Activated CD8-positive, alpha-beta memory T cell treated with anti-CD3 and anti-CD28 coated beads, Interleukin-2, amount 10 ng/mL, durations not matched to agents 7 days and 5 days (primary cell): ENCODE measurements around the gene CD207. TPM values are rescaled to one million over a fixed set of nuclear protein-coding genes. Genes with fewer than 3 reads are reported as not detected.
A peak's percentile ranks its signal among the peaks of the same experiment; 100 is the strongest.
"Not testable (repeated sequence)": the region's sequence is repeated elsewhere in the genome, so short reads cannot be mapped to it uniquely, and the experiment has no call there.

ENCODE experiments used
- ATAC-seq: fragments of 150-1000 bp; cut with Tn5 transposase; one replicate; pipeline ENCODE4 v1.10.0; 2021; ENCODE audit warnings: moderate library complexity
- CTCF ChIA-PET: fragments of 350-600 bp; sonication (Branson Sonifier 250); formaldehyde crosslinking; loops from one replicate; lab custom pipeline; 2021; ENCODE audit warnings: antibody characterized with exemption; lab: Charles Lee
- DNase-seq: peaks from one replicate; pipeline ENCODE4 v3.0.0-alpha.2; 2020
- H3K27ac Mint-ChIP-seq: one replicate; pipeline ENCODE4 v1.8.0; 2021; ENCODE audit warnings: mild to moderate bottlenecking, mixed read lengths
- H3K27me3 Mint-ChIP-seq: one replicate; pipeline ENCODE4 v1.8.0; 2021; ENCODE audit warnings: mixed read lengths
- H3K36me3 Mint-ChIP-seq: one replicate; pipeline ENCODE4 v1.8.0; 2021; ENCODE audit warnings: mild to moderate bottlenecking, mixed read lengths
- H3K4me1 Mint-ChIP-seq: one replicate; pipeline ENCODE4 v1.8.0; 2021; ENCODE audit warnings: mixed read lengths
- H3K4me3 Mint-ChIP-seq: one replicate; pipeline ENCODE4 v1.8.0; 2021; ENCODE audit warnings: mild to moderate bottlenecking, moderate library complexity, mixed read lengths
- H3K9me3 Mint-ChIP-seq: one replicate; pipeline ENCODE4 v1.8.0; 2022; ENCODE audit warnings: low read depth, mixed read lengths
- total RNA-seq, 2 experiments: library from RNA; stranded (reverse); gene quantifications; one replicate each; pipeline ENCODE4 v1.2.3, GENCODE V29; 2021

CD207 gene
- total RNA-seq, result not detected

DNA sequence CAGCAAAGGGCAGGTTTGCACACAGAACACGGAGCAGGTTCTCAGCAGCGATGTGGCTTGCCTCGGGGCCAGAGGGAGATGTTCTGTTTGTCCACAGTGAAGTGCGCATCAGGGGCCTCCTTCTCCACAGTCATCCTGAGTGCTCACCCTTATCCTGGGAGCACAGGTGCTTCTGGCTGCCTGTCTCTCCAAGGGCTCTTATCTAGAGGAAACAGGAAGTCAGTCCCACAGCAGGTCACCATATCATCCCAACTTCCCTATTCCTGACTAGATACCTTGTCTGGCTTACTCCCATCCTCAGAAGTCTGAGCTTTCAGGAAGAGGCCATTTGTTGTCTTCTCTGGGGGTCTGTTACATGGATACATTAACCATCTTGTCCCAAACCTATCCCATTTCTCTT lies at the start of gene CD207:
TSS of gene CD207 (minus strand) at position 174 of the 400 bp plus-strand sequence. CDS start at position 134, 40 bp downstream.
- no peak for ATAC-seq
- no peak within 1 kb of the TSS for H3K27ac Mint-ChIP-seq
- no peaks in the 10 kb centered on the region for H3K36me3 Mint-ChIP-seq
- no peaks in the 10 kb centered on the region for H3K9me3 Mint-ChIP-seq
- peaks cover 4% of the 10 kb centered on the region for H3K27me3 Mint-ChIP-seq
- H3K4me3 Mint-ChIP-seq, result no peak within 1 kb of the TSS
- CTCF ChIA-PET, result no interaction called here
- no peak for DNase-seq
- no peaks in the 10 kb centered on the region for H3K4me1 Mint-ChIP-seq

DNA sequence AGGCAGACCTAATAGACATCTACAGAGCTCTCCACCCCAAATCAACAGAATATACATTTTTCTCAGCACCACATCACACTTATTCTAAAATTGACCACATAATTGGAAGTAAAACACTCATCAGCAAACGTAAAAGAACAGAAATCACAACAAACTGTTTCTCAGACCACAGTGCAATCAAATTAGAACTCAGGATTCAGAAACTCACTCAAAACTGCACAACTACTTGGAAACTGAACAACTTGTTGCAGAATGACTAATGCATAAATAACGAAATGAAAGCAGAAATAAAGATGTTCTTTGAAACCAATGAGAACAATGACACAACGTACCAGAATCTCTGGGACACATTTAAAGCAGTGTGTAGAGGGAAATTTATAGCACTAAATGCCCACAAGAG lies 42.9 kb upstream of the CD207 start:
- DNase-seq, H3K9me3 Mint-ChIP-seq, ATAC-seq, H3K36me3 Mint-ChIP-seq: not testable (repeated sequence)
- peaks cover 22% of the 10 kb centered on the region for H3K4me1 Mint-ChIP-seq
- H3K27ac Mint-ChIP-seq, result peak overlapping the region; percentile 33
- CTCF ChIA-PET, result interaction anchor here (2.9 kb wide), 1 partner anchor 69 kb away, joined by 10 read pairs; no protein-coding TSS in a partner anchor
- H3K4me3 Mint-ChIP-seq, result peak overlapping the region; percentile 6
- peaks cover 85% of the 10 kb centered on the region for H3K27me3 Mint-ChIP-seq

DNA sequence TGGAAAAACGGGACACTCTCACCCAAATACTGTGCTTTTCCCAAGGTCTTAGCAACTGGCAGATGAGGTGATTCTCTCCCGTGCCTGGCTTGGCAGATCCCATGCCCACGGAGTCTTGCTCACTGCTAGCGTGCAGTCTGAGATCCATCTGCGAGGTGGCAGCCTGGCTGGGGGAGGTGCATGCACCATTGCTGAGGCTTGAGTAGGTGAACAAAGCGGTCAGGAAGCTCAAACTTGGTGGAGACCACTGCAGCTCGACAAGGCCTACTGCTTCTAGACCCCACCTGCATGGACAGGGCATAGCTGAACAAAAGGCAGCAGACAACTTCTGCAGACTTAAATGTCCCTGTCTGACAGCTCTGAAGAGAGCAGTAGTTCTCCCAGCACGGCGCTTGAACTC lies 40.5 kb upstream of the CD207 start:
- ATAC-seq, H3K9me3 Mint-ChIP-seq, DNase-seq, H3K27ac Mint-ChIP-seq, H3K36me3 Mint-ChIP-seq, H3K4me3 Mint-ChIP-seq: not testable (repeated sequence)
- CTCF ChIA-PET, result interaction anchor here (1.0 to 2.9 kb wide), 2 partner anchors 44 to 72 kb away, joined by 3 to 10 read pairs; no protein-coding TSS in a partner anchor
- peaks cover 81% of the 10 kb centered on the region for H3K27me3 Mint-ChIP-seq
- peaks cover 22% of the 10 kb centered on the region for H3K4me1 Mint-ChIP-seq

DNA sequence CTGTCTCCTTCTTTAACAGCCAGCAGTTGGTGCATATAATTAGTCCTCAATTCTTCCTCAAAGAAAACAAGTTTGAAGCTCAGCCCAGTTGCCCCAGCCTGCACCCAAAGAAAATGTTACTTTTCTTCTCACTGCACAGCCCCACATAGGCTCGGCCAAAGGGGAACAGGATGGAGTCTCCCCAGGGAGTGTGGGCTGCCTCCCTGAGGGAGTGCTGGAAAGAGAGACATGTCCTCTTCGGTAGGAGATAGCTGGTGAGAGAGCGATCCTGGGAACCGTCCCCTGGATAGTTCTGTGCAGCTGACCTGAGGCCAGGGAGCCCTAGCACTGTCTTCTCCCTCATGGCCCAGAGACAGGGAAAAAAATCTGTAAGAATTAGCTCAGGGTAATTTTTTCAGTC lies 37.9 kb upstream of the CD207 start:
- Mint-ChIP-seq H3K36me3 (peaks cover 6% of the 10 kb centered on the region), H3K4me3 (no peak overlapping the region), H3K27me3 (peaks cover 63% of the 10 kb centered on the region), H3K4me1 (peaks cover 15% of the 10 kb centered on the region), H3K27ac (no peak overlapping the region), H3K9me3 (no peaks in the 10 kb centered on the region)
- DNase-seq, result no peak
- no peak for ATAC-seq
- CTCF ChIA-PET, result interaction anchor here (0.9 to 9.0 kb wide), 5 partner anchors 13 to 74 kb away, joined by 3 to 96 read pairs (median 8); no protein-coding TSS in a partner anchor

DNA sequence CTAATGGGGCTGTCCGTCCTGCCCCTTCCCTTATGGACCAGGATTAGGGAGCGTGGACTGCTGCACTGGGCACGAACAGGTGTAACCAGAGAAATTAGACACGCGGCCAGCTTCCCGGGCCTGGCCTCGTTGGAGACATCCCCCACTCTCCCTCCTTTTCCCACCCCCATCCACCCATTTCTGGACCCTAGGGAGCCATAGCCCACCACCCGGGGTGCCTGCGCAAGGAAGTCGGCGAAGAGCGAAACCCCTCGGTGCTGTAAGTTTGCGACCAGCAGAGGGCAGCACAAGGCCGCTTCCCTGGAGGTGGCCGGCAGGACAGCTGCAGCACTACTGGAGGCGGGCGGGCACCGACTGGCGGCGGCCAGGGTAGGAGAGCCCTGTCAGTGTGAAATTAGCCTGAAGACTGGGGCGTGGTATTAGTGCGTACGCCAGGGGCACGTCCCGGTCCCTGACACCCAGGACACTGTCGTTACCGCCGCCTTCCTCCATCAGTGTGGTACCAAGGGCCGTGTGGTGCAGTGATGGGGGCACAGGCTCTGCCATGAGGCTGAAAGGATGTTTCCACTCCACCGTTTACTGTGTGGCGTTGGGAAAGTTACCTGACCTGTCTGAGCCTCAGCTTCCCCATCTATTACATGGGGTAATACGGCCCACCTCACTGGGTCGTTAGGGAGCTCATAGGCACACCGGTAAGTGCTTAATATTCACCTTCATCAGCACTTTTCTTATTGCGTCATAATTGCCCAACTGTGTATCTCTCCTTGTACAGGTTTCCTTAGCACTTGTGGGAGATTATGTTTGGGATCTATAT lies 36.0 kb upstream of the CD207 start:
- Mint-ChIP-seq H3K4me3 (no peak overlapping the region), H3K27me3 (peaks cover 48% of the 10 kb centered on the region), H3K9me3 (no peaks in the 10 kb centered on the region), H3K4me1 (peaks cover 2% of the 10 kb centered on the region), H3K27ac (no peak overlapping the region), H3K36me3 (no peaks in the 10 kb centered on the region)
- CTCF ChIA-PET, result interaction anchor here (0.7 to 9.0 kb wide), 26 partner anchors 9 to 213 kb away, joined by 3 to 96 read pairs (median 6); partner anchors contain the start of genes ATP6V1B1 and FIGLA
- DNase-seq (peak; percentile 86), ATAC-seq (peak; percentile 96)

DNA sequence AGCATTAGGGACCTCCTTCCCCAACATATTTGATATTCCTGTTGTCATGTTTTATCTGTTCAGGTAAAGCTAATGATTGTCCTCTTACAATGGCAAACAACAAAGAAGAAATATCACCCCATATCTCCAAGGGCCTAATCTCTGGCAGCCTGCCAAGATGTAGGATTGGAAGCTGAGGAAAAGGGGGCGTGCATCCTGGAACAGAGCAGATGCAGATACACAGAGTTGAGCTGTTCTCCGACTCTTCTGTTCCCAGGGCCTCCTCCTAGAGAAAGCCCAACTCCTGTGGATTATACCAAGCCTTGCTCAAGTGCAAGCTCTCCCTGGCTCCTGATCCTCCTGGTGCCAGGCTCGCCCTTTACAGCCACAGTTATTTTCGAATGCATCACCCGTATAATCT lies 35.2 kb upstream of the CD207 start:
- no peak overlapping the region for H3K4me3 Mint-ChIP-seq

DNA sequence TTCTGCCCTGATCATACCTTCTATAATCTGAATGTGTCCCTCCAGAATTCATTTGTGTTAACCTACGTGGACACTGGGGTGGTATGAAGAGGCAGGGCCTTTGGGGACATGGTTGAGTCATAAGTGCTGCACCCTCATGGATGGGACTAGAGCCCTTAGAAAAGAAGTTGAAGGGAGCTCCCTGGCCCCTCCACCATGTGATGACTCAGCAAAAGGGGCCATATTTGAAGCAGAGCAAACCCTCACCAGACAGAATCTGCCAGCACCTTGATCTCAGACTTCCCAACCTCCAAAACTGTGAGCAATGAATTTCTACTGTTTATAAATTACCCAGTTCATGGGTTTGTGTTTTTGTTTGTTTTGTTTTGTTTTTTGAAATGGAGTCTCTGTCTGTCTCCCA lies 33.4 kb upstream of the CD207 start:
- H3K4me1 Mint-ChIP-seq, result peaks cover 2% of the 10 kb centered on the region

More for the DNA sequence above, 35.2 kb upstream of the CD207 start:
- Mint-ChIP-seq H3K36me3 (no peaks in the 10 kb centered on the region), H3K4me1 (peaks cover 2% of the 10 kb centered on the region), H3K27me3 (peaks cover 41% of the 10 kb centered on the region), H3K9me3 (no peaks in the 10 kb centered on the region), H3K27ac (no peak overlapping the region)
- CTCF ChIA-PET, result interaction anchor here (0.9 to 9.0 kb wide), 20 partner anchors 9 to 212 kb away, joined by 3 to 96 read pairs (median 7); partner anchors contain the start of genes ATP6V1B1 and FIGLA
- ATAC-seq (no peak), DNase-seq (no peak)

DNA sequence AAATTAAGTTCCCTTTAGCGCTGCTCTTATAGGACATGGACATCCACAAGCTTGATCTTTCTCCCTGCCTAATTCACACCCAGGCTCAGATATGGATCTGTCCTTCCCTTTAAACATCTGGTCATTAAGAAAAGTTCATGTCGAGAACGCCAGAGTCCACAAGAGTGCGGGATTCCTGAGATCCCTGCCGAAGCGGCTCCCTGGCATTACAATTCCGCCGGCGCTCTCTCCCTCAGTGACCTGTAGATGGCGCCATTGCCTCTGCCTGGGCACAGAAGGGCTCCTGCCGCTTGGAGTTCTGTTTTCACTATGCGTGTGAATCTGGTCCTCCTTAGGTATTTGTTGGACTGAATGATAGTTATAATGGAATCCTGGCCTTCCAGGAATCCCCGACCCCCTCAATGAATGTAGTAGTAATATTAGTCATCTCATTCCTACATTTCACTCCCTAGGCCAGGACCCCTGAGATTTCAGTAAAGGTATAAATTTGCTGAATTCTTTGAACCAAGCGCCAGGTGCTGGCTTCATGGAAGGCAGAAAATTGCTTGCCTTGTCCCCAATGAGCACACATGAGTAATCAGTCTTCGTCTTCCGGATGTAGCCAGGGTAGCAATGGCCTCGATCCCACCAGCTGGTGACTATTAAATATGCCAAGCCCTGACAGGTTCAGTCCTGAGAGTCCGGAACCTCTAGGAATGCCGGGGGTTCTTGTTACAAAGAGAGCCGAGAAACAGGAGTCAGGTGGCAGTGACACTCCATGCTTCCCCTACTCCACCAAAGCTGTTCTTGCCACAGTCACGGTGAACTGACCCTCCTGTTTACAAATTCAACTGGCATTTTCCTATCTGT lies 26.4 kb upstream of the CD207 start:
- no peaks in the 10 kb centered on the region for H3K9me3 Mint-ChIP-seq
- peaks cover 62% of the 10 kb centered on the region for H3K27me3 Mint-ChIP-seq
- ATAC-seq (peak; percentile 73), DNase-seq (peak; percentile 76)
- no peaks in the 10 kb centered on the region for H3K36me3 Mint-ChIP-seq
- H3K4me3 Mint-ChIP-seq, result no peak overlapping the region
- H3K4me1 Mint-ChIP-seq, result peaks cover 5% of the 10 kb centered on the region
- CTCF ChIA-PET, result interaction anchor here (0.5 to 3.6 kb wide), 17 partner anchors 9 to 129 kb away, joined by 3 to 29 read pairs (median 6); partner anchors contain the start of gene FIGLA
- H3K27ac Mint-ChIP-seq, result no peak overlapping the region

More for the DNA sequence above, 33.4 kb upstream of the CD207 start:
- no peak overlapping the region for H3K4me3 Mint-ChIP-seq
- no peaks in the 10 kb centered on the region for H3K36me3 Mint-ChIP-seq
- CTCF ChIA-PET, result interaction anchor here (0.9 to 9.0 kb wide), 5 partner anchors 9 to 84 kb away, joined by 5 to 96 read pairs (median 31); partner anchors contain the start of gene FIGLA
- H3K27ac Mint-ChIP-seq, result no peak overlapping the region
- H3K9me3 Mint-ChIP-seq, result no peaks in the 10 kb centered on the region
- peaks cover 38% of the 10 kb centered on the region for H3K27me3 Mint-ChIP-seq
- ATAC-seq (no peak), DNase-seq (no peak)

DNA sequence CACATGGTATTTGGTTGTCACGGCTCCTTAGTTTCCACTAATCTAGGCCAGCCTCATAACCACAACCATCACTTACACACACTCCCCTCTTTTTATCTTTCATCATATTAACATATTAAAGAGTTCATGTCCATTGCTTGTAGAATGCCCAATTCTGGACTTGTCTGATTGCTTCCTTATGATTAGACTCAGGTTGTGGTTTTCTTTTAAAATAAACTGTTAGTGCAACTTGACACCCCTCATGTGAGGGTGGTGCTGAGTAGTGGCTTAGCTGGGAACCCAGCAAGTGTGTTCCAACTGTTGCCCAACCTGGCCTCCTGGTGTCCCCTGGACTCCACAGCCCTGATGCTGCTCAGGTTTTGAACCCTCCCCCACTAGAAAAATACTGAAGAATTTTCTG lies 20.1 kb upstream of the CD207 start:
- no peaks in the 10 kb centered on the region for H3K9me3 Mint-ChIP-seq
- no peaks in the 10 kb centered on the region for H3K36me3 Mint-ChIP-seq
- DNase-seq (no peak), ATAC-seq (no peak)
- H3K27me3 Mint-ChIP-seq, result peaks cover 43% of the 10 kb centered on the region
- no peak overlapping the region for H3K4me3 Mint-ChIP-seq
- CTCF ChIA-PET, result interaction anchor here (2.8 kb wide), 1 partner anchor 16 kb away, joined by 12 read pairs; no protein-coding TSS in a partner anchor
- no peak overlapping the region for H3K27ac Mint-ChIP-seq
- H3K4me1 Mint-ChIP-seq, result peaks cover 27% of the 10 kb centered on the region

DNA sequence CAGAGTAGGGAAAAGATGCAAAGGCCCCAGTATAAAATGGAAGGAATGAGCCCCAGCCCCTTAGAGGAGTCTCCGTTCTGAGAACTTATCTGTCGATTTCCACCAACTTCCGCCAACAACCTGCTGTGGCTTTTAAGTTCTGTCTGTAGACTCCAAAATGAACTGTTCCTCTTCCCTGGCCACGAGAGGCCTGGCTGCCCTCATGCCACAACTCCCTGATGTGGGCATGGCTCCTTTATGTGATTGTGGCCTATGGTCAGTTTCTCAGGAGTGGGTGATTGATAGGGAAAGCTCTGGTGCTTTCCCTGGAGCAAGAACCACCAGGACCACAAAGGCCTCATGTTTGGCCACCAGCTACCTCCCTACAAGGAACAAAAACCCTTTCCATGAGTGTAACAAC lies 18.8 kb upstream of the CD207 start:
- H3K27ac Mint-ChIP-seq, result no peak overlapping the region
- H3K36me3 Mint-ChIP-seq, result no peaks in the 10 kb centered on the region
- ATAC-seq (no peak), DNase-seq (no peak)
- peaks cover 30% of the 10 kb centered on the region for H3K27me3 Mint-ChIP-seq
- H3K4me1 Mint-ChIP-seq, result peaks cover 33% of the 10 kb centered on the region
- CTCF ChIA-PET, result no interaction called here
- H3K4me3 Mint-ChIP-seq, result no peak overlapping the region
- no peaks in the 10 kb centered on the region for H3K9me3 Mint-ChIP-seq

DNA sequence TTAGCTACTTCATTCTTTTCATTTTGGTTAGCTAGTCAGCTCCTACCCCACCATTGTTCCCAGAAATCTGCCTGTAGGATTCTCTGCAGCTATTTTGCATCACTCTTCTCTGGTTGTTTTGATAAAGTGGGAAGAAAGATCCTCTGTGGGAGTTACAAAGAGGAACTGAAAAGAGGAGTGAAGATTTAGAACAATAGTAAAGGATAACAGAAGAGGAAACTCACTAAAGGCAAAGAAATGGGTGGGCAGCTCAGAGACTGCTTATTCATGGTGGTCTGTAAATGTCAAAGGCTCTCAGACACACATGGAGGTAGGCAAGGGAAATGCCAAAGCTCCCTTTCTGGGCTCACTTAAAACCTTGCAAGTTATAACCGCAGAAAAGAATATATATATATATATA lies 17.2 kb upstream of the CD207 start:
- ATAC-seq (no peak), DNase-seq (no peak)
- peaks cover 19% of the 10 kb centered on the region for H3K27me3 Mint-ChIP-seq
- peaks cover 33% of the 10 kb centered on the region for H3K4me1 Mint-ChIP-seq
- H3K4me3 Mint-ChIP-seq, result no peak overlapping the region
- H3K9me3 Mint-ChIP-seq, result no peaks in the 10 kb centered on the region
- H3K36me3 Mint-ChIP-seq, result no peaks in the 10 kb centered on the region
- CTCF ChIA-PET, result interaction anchor here (0.7 to 2.5 kb wide), 6 partner anchors 9 to 67 kb away, joined by 3 to 13 read pairs (median 4); no protein-coding TSS in a partner anchor
- H3K27ac Mint-ChIP-seq, result no peak overlapping the region

DNA sequence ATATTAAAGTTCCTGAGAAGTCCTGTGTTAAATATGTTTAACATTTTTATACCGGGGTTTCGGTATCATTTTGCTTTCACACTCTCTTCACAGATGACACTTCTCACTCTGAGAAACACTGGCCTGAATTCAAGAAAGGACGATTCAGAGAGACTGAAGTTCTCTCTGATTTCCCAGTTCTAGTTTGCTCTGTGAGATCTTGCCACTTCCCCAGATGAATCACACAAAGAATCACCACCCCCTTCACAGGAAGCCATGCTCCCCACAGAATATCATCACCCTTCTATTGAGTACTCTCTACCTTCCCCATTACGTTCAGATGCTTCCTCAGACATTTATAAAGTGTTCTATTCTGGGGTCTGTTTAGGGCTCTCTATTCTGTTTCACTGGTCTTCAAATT lies 16.1 kb upstream of the CD207 start:
- no peaks in the 10 kb centered on the region for H3K9me3 Mint-ChIP-seq
- peak overlapping the region; percentile 84 for H3K27ac Mint-ChIP-seq
- peaks cover 12% of the 10 kb centered on the region for H3K27me3 Mint-ChIP-seq
- DNase-seq (peak; percentile 68), ATAC-seq (peak; percentile 96)
- H3K4me1 Mint-ChIP-seq, result peaks cover 33% of the 10 kb centered on the region
- H3K4me3 Mint-ChIP-seq, result peak overlapping the region; percentile 23
- CTCF ChIA-PET, result interaction anchor here (1.0 to 2.5 kb wide), 5 partner anchors 10 to 68 kb away, joined by 3 to 13 read pairs (median 6); no protein-coding TSS in a partner anchor
- no peaks in the 10 kb centered on the region for H3K36me3 Mint-ChIP-seq
